IMR-90 (cell line): ENCODE measurements around the gene NADK. TPM values are rescaled to one million over a fixed set of nuclear protein-coding genes. Genes with fewer than 3 reads are reported as not detected.

Source experiments
- ATAC-seq: fragments of 200-7000 bp; cut with Tn5 transposase; 2 replicates; pipeline ENCODE4 v1.9.1; 2020; ENCODE audit warnings: low read depth, mild to moderate bottlenecking, moderate library complexity
- BruUV-seq: library from RNA; stranded (reverse); fragments of 400-500 nt; replicated peaks from 2 replicates; lab custom pipeline; 2021; lab: Mats Ljungman, UMichigan
- CTCF ChIA-PET: fragments of 300-600 bp; formaldehyde crosslinking; extraction: SDS; loops from one replicate; lab custom pipeline; 2021; ENCODE audit warnings: antibody characterized with exemption; lab: Yijun Ruan, JAX
- POLR2A ChIA-PET: fragments of 300-600 bp; sonication (Branson Sonifier 250); formaldehyde crosslinking; loops from one replicate; lab custom pipeline; 2022; ENCODE audit warnings: antibody characterized with exemption; ENCODE audit not compliant: unreplicated experiment; lab: Charles Lee
- DNase-seq: peaks from one replicate; pipeline ENCODE4 v3.0.0; 2013
- H2AFZ ChIP-seq: replicated peaks from 2 replicates; pipeline ENCODE3; 2013; ENCODE audit warnings: low read length, mild to moderate bottlenecking; ENCODE audit not compliant: poor library complexity
- H2AK5ac ChIP-seq: 2 replicates; pipeline ENCODE4 v1.6.1; 2013; ENCODE audit warnings: low read depth, low read length, inconsistent platforms
- H2AK9ac ChIP-seq: replicated peaks from 2 replicates; pipeline ENCODE3; 2013; ENCODE audit warnings: mild to moderate bottlenecking, low read depth, low read length, moderate library complexity; ENCODE audit not compliant: poor library complexity
- H2BK120ac ChIP-seq: 2 replicates; pipeline ENCODE4 v1.6.1; 2013; ENCODE audit warnings: low read depth, low read length, inconsistent platforms
- H2BK15ac ChIP-seq: 3 replicates; pipeline ENCODE4 v1.6.1; 2013; ENCODE audit warnings: low read depth, low read length, inconsistent platforms
- H2BK20ac ChIP-seq: 2 replicates; pipeline ENCODE4 v1.6.1; 2013; ENCODE audit warnings: low read depth, mild to moderate bottlenecking, inconsistent platforms, low read length, moderate library complexity
- H2BK5ac ChIP-seq: 2 replicates; pipeline ENCODE4 v1.6.1; 2013; ENCODE audit warnings: mild to moderate bottlenecking, low read depth, low read length, inconsistent platforms; ENCODE audit not compliant: poor library complexity, severe bottlenecking
- H3K14ac ChIP-seq: replicated peaks from 2 replicates; pipeline ENCODE4 v1.6.1; 2013; ENCODE audit warnings: low read depth, low read length, inconsistent platforms
- H3K18ac ChIP-seq: 2 replicates; pipeline ENCODE4 v1.6.1; 2013; ENCODE audit warnings: low read depth, low read length, control low read depth
- H3K23ac ChIP-seq: 2 replicates; pipeline ENCODE4 v1.6.1; 2013; ENCODE audit warnings: low read depth, low read length, inconsistent platforms
- H3K27ac ChIP-seq: 2 replicates; pipeline ENCODE4 v1.5.1; 2013; ENCODE audit warnings: mild to moderate bottlenecking, control low read depth, low read length; ENCODE audit not compliant: insufficient read depth
- H3K27me3 ChIP-seq: 2 replicates; pipeline ENCODE4 v1.6.1; 2013; ENCODE audit warnings: low read length; ENCODE audit not compliant: control insufficient read depth, insufficient read depth
- H3K36me3 ChIP-seq: 2 replicates; pipeline ENCODE4 v1.6.1; 2013; ENCODE audit warnings: low read length, mixed read lengths; ENCODE audit not compliant: control insufficient read depth, insufficient read depth
- H3K4ac ChIP-seq: 2 replicates; pipeline ENCODE4 v1.6.1; 2013; ENCODE audit warnings: low read depth, low read length, inconsistent platforms
- H3K4me1 ChIP-seq: 2 replicates; pipeline ENCODE4 v1.6.1; 2013; ENCODE audit warnings: low read length, mixed read lengths; ENCODE audit not compliant: control insufficient read depth, insufficient read depth
- H3K4me2 ChIP-seq: 2 replicates; pipeline ENCODE4 v1.6.1; 2013; ENCODE audit warnings: low read depth, mild to moderate bottlenecking, control low read depth, low read length, moderate library complexity
- H3K4me3 ChIP-seq: 2 replicates; pipeline ENCODE4 v1.5.1; 2013; ENCODE audit warnings: low read depth, mild to moderate bottlenecking, control low read depth, low read length, moderate library complexity; ENCODE audit not compliant: insufficient read depth
- H3K56ac ChIP-seq: 2 replicates; pipeline ENCODE4 v1.6.1; 2013; ENCODE audit warnings: low read length, inconsistent platforms; ENCODE audit not compliant: insufficient read depth; ENCODE audit errors: extremely low read depth
- H3K79me1 ChIP-seq, 2 experiments: 2 replicates each; pipeline ENCODE4 v1.6.1; 2013; ENCODE audit warnings: low read length in 2 of 2, inconsistent platforms in 1 of 2, low read depth in 1 of 2
- H3K9ac ChIP-seq: 2 replicates; pipeline ENCODE4 v1.6.1; 2013; ENCODE audit warnings: low read depth, low read length, control low read depth
- H3K9me1 ChIP-seq: 2 replicates; pipeline ENCODE4 v1.6.1; 2013; ENCODE audit warnings: low read length, inconsistent platforms; ENCODE audit not compliant: insufficient read depth
- H3K9me3 ChIP-seq: 2 replicates; pipeline ENCODE4 v1.6.1; 2013; ENCODE audit warnings: low read length; ENCODE audit not compliant: control insufficient read depth, insufficient read depth
- H4K20me1 ChIP-seq: 2 replicates; pipeline ENCODE4 v1.6.1; 2013; ENCODE audit warnings: low read length, inconsistent platforms; ENCODE audit not compliant: insufficient read depth
- H4K5ac ChIP-seq: 2 replicates; pipeline ENCODE4 v1.6.1; 2013; ENCODE audit warnings: mild to moderate bottlenecking, low read depth, low read length, control low read depth
- H4K8ac ChIP-seq, 2 experiments: 2 replicates each; pipeline ENCODE4 v1.6.1; 2013; ENCODE audit warnings: low read depth in 2 of 2, low read length in 2 of 2, control low read depth in 1 of 2, inconsistent platforms in 1 of 2
- H4K91ac ChIP-seq: 2 replicates; pipeline ENCODE4 v1.6.1; 2013; ENCODE audit warnings: low read depth, low read length, inconsistent platforms; ENCODE audit not compliant: insufficient read depth
- BHLHE40 ChIP-seq: fragments of 150-350 bp; IDR thresholded peaks from 2 replicates; pipeline ENCODE4 v1.6.1; 2016; ENCODE audit warnings: mild to moderate bottlenecking, low read depth, low read length
- MXI1 ChIP-seq: IDR thresholded peaks from 2 replicates; pipeline ENCODE4 v1.6.1; 2012; ENCODE audit warnings: low read depth, mild to moderate bottlenecking, low read length, moderate library complexity, borderline replicate concordance
- NFE2L2 ChIP-seq: fragments of 150-350 bp; IDR thresholded peaks from 2 replicates; pipeline ENCODE4 v1.6.1; 2016; ENCODE audit warnings: low read depth, mild to moderate bottlenecking, low read length
- POLR2A ChIP-seq: IDR thresholded peaks from 2 replicates; pipeline ENCODE4 v1.6.1; 2012; ENCODE audit warnings: mild to moderate bottlenecking, low read depth, low read length
- WGBS, 2 experiments: methylation state at CpG; one replicate each; pipeline versions ENCODE4 v1.1.5 to v1.1.7; 2013; ENCODE audit warnings: missing lambda C conversion rate in 2 of 2; ENCODE audit not compliant: insufficient read length in 1 of 2; ENCODE audit errors: extremely low coverage in 2 of 2; 5-methylcytosine and 5-hydroxymethylcytosine counted together
- dilution Hi-C: fragments of 300-500 bp; cut with HindIII; formaldehyde crosslinking; loops from one replicate; pipeline ENCODE4 v1.14.3; 2018; ENCODE audit warnings: low sequenced_read_pairs; ENCODE audit not compliant: unreplicated experiment
- in situ Hi-C: fragments of 300-500 bp; cut with MboI; formaldehyde crosslinking; loops from 3 replicates; pipeline ENCODE4 v1.14.3; 2019; ENCODE audit warnings: low sequenced_read_pairs, inconsistent platforms, mixed read lengths
- intact Hi-C: fragments of 100-400 bp; cut with micrococcal nuclease; formaldehyde crosslinking; loops from 2 replicates; pipeline ENCODE4 v1.10.0; 2022
- polyA plus RNA-seq, 3 experiments: library from polyadenylated mRNA; depleted of rRNA; stranded (reverse); fragments of >200 nt; gene quantifications; 2 replicates each; pipeline ENCODE4 v1.2.3, GENCODE V29; 2012; ENCODE audit warnings: low replicate concordance in 1 of 3
- total RNA-seq: library from RNA; depleted of rRNA; stranded (reverse); fragments of >200 nt; gene quantifications from 2 replicates; pipeline ENCODE4 v1.2.3, GENCODE V29; 2012
- TF ChIP-seq, protein P1 (sequence below): fragments of 150-350 bp; IDR thresholded peaks from 2 replicates; pipeline ENCODE4 v1.6.1; 2017; ENCODE audit warnings: mild to moderate bottlenecking, antibody characterized with exemption, low read length, low read depth
- TF ChIP-seq, protein P2 (sequence below): fragments of 150-350 bp; IDR thresholded peaks from 2 replicates; pipeline ENCODE4 v1.6.1; 2016; ENCODE audit warnings: low read depth, mild to moderate bottlenecking, low read length, moderate library complexity, borderline replicate concordance

NADK gene
- total and polyA plus RNA-seq, 2 of the 4 experiments (the other 2 are of a cell fraction): 12.5 to 56.1 TPM

DNA sequence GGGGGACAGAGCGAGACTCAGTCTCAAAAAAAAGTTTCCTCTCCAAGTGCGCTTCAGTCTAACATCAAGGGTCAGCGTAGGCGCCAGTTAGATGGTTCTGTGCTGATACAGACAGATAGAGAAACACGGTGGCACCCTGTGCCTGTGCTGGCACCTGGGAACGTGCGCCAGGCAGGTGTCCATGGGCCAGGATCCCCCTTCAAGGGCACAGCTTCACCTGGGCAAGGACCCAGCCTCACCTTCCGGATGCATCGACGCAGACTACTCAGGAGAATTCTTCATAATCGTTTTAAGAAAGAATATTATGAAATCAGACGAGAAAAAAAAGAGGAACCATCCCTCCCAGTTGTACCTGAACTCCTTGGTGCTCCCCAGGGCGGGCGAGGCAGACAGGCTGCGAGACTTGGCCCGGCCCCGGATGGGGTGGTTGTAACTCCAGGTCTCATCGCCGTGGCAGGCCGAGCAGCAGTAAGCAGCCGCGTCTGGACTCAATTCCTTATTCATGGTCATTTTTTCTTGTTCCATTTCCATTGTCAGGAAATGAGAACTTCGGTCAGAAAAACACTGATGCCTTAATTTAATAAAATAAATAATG, 13.3 kb downstream of the NADK start:
- Histone ChIP-seq H4K91ac (no peak overlapping the region), H4K20me1 (peaks cover 23% of the 10 kb centered on the region), H2AK5ac (no peak overlapping the region), H3K56ac (no peak overlapping the region), H3K27me3 (no peaks in the 10 kb centered on the region), H3K18ac (no peak overlapping the region), H2BK5ac (no peak overlapping the region), H3K4me2 (no peak overlapping the region), H3K9ac (no peak overlapping the region), H3K4me3 (no peak overlapping the region), H2AK9ac (no peak overlapping the region), H2AFZ (no peak overlapping the region), H3K27ac (no peak overlapping the region), H2BK120ac (no peak overlapping the region), H3K4me1 (no peaks in the 10 kb centered on the region), H3K4ac (no peak overlapping the region), H3K14ac (no peak overlapping the region), H3K9me3 (0 out of 2 replicates have a peak, but pooled peaks cover 1% of the 10 kb centered on the region), H2BK20ac (no peak overlapping the region), H3K79me1 (peaks cover 14 to 48% of the 10 kb centered on the region in 2 experiments), H4K5ac (no peak overlapping the region), H3K36me3 (peaks cover 37% of the 10 kb centered on the region), H3K23ac (no peak overlapping the region), H3K9me1 (no peaks in the 10 kb centered on the region; the same call in 1 of the 2 replicates), H2BK15ac (no peak overlapping the region), H4K8ac (no peak overlapping the region)
- 100% methylated on average over 6 of the region's 23 CpGs; no CpG with 5 or more reads in 1 of the 2 experiments for WGBS, 2 experiments
- TF ChIP-seq, protein P1, sequence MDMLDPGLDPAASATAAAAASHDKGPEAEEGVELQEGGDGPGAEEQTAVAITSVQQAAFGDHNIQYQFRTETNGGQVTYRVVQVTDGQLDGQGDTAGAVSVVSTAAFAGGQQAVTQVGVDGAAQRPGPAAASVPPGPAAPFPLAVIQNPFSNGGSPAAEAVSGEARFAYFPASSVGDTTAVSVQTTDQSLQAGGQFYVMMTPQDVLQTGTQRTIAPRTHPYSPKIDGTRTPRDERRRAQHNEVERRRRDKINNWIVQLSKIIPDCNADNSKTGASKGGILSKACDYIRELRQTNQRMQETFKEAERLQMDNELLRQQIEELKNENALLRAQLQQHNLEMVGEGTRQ: no peak
- no peak for TF ChIP-seq POLR2A
- no peak for TF ChIP-seq NFE2L2
- TF ChIP-seq, protein P2, sequence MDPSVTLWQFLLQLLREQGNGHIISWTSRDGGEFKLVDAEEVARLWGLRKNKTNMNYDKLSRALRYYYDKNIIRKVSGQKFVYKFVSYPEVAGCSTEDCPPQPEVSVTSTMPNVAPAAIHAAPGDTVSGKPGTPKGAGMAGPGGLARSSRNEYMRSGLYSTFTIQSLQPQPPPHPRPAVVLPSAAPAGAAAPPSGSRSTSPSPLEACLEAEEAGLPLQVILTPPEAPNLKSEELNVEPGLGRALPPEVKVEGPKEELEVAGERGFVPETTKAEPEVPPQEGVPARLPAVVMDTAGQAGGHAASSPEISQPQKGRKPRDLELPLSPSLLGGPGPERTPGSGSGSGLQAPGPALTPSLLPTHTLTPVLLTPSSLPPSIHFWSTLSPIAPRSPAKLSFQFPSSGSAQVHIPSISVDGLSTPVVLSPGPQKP: no peak
- no peak for TF ChIP-seq BHLHE40
- TF ChIP-seq MXI1: no peak
- intact Hi-C loops: no loop called here
- CTCF ChIA-PET: no interaction called here
- DNase-seq (no peak), ATAC-seq (no peak)
- in situ Hi-C loops: no loop called here
- dilution Hi-C loops: no loop called here
- no TSS peak for BruUV-seq
- POLR2A ChIA-PET: no interaction called here
